Vagina (tissue), 2 donors: ENCODE measurements around the gene SNX27.

Source experiments
- CTCF ChIP-seq, 3 experiments: fragments of 450-650 bp in 2 of 3; fragments of 200-600 bp in 1 of 3; sonication (generic) in 1 of 3; IDR thresholded peaks; one replicate each; pipeline ENCODE4 v1.5.1; 2017 to 2019; ENCODE audit warnings: antibody characterized with exemption in 3 of 3, mild to moderate bottlenecking in 2 of 3, moderate library complexity in 2 of 3
- POLR2A ChIP-seq, 2 donors: fragments of 450-650 bp; IDR thresholded peaks; one replicate each; pipeline ENCODE4 v1.6.1; 2017; ENCODE audit warnings: antibody characterized with exemption in 2 of 2, mild to moderate bottlenecking in 2 of 2, moderate library complexity in 2 of 2
- POLR2AphosphoS5 ChIP-seq, 2 donors: sonication (generic); formaldehyde crosslinking; IDR thresholded peaks; one replicate each; pipeline ENCODE4 v1.9.0; 2017; ENCODE audit warnings: antibody characterized with exemption in 2 of 2, mild to moderate bottlenecking in 2 of 2, low read depth in 1 of 2; ENCODE audit not compliant: insufficient read depth in 1 of 2

GRCh38 chr1:151705753-151706463 lies 94.1 kb downstream of the SNX27 start:
- TF ChIP-seq POLR2A (IDR thresholded peaks at IDR 0.05), result no peak
- no peak for TF ChIP-seq CTCF (IDR thresholded peaks at IDR 0.05)
- TF ChIP-seq POLR2AphosphoS5 (IDR thresholded peaks at IDR 0.05; ENCODE audit: insufficient read depth in 1 of 2, low read depth in 1 of 2), result no peak
